ENCODE data around the gene MAGEA4.

Gene MAGEA4

DNA sequence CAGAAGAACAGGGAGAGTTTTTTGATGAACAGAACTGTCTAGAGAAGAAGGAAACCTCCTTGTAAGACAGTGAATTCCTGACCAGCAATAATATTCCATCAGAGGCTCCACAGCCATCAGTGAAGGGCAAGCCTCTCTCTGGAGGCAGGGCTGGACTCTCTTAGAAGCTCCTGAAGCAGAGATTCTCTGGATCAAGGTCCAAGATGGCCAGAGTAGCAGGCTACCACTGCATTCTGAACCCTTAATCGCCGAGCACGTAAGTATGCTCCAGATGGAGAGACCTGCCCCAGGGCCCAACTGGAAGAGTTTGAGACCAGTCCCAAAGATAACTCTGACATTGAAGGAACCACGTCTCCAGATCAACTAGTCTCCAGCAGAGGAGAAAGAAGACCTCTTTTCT, 45.4 kb downstream of the MAGEA4 start:
- H3K9ac ChIP-seq, result no peak overlapping the region
- H3K9me3 ChIP-seq (replicated peaks in 1 of 11), result peaks cover 0 to 3% (median 0%) of the 10 kb centered on the region in 11 experiments; a peak in 3 of 22 replicates
- no peaks in the 10 kb centered on the region for H3K36me3 ChIP-seq
- TF ChIP-seq Cebpa-rat (IDR thresholded peaks at IDR 0.05), result no peak
- no peaks in the 10 kb centered on the region; a peak in 2 of 22 replicates for H4K20me1 ChIP-seq
- no peak overlapping the region for H3K4me3 ChIP-seq
- peaks cover 97 to 100% (median 100%) of the 10 kb centered on the region in 11 experiments for H3K27me3 ChIP-seq
- H3K27ac ChIP-seq, result no peak overlapping the region
- peaks cover 0 to 7% (median 0%) of the 10 kb centered on the region in 10 experiments; a peak in 1 of 20 replicates for H3K4me1 ChIP-seq
- no peak overlapping the region for H3K4me2 ChIP-seq

DNA sequence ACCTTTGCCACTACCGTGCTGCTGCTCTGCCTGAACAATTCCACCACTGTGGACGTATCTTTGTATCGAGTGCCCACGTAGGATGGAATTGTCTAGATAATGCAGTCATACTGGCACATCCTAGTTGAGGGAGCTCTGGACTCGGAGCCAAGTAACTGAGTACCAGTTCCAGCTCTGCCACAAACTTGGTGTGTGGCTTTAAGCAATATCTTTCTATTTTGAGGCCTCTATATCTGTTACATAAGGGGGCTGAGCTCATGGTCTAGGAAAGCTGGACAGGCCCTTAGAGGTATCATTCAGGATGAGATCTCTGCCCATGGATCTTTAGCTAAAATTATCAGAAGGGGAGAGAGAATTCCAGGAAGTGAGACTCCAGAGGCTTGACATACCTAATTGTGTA, 49.3 kb downstream of the MAGEA4 start:
- Histone ChIP-seq H3K27me3 (peaks cover 97 to 100% (median 100%) of the 10 kb centered on the region in 11 experiments), H4K20me1 (no peaks in the 10 kb centered on the region; a peak in 3 of 22 replicates), H3K27ac (no peak overlapping the region), H3K4me1 (peaks cover 0 to 7% (median 0%) of the 10 kb centered on the region in 10 experiments; a peak in 1 of 20 replicates), H3K9ac (no peak overlapping the region), H3K9me3 (replicated peaks in 1 of 11) (peaks cover 0 to 3% (median 0%) of the 10 kb centered on the region in 11 experiments; a peak in 1 of 22 replicates), H3K4me2 (no peak overlapping the region), H3K36me3 (no peaks in the 10 kb centered on the region), H3K4me3 (no peak overlapping the region)
- no peak for TF ChIP-seq Cebpa-rat (IDR thresholded peaks at IDR 0.05)

DNA sequence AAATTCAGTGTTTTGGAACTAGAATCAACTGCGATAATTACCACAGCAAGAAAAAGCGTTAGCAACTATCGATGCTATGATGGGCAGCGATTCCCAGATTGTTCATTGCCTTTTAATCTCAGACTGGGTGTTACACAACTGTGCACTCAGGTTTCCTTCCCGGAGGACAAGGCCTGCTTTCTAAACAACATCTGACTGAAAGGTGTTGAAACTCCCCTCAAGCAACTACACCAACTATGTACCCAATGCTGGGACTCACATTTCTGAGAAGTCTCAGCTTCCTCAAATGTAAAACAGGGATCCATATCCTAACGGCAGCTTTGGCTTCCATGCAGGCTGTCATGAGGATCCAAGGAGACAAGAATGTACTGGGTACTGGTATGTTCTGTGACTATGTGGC, 53.5 kb downstream of the MAGEA4 start:
- Histone ChIP-seq H3K27ac (no peak overlapping the region), H3K4me3 (no peak overlapping the region), H3K4me1 (peaks cover 0 to 25% (median 4%) of the 10 kb centered on the region in 10 experiments; a peak in 9 of 20 replicates), H3K9ac (no peak overlapping the region), H3K4me2 (no peak overlapping the region), H3K9me3 (replicated peaks in 1 of 11) (peaks cover 0 to 10% (median 7%) of the 10 kb centered on the region in 11 experiments; a peak in 5 of 22 replicates), H3K27me3 (peaks cover 95 to 100% (median 100%) of the 10 kb centered on the region in 11 experiments), H4K20me1 (no peaks in the 10 kb centered on the region; a peak in 3 of 22 replicates), H3K36me3 (no peaks in the 10 kb centered on the region)
- TF ChIP-seq Cebpa-rat (IDR thresholded peaks at IDR 0.05), result no peak

DNA sequence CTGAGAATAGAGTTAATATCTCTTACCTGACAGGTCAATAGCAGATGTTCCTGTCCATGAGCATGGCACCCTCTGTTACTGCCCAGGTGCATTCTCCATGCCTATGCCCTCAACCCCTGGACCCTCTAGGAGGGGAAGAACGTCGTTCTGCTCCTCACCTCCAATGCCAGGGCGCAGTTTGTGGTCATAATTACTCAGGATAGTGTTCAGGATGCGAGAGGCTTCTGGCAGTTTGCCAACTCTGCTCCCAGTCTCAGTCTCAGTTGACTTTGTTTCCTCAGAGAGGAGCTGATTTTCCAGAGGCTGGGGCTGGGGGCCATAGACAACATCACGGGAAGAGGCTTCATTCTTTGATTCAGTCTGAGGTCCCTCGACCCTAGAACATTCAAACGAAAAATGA, 57.3 kb downstream of the MAGEA4 start:
- peaks cover 0 to 21% (median 10%) of the 10 kb centered on the region in 11 experiments; a peak in 11 of 22 replicates for H3K9me3 ChIP-seq (replicated peaks in 1 of 11)
- H3K4me1 ChIP-seq, result peaks cover 0 to 50% (median 4%) of the 10 kb centered on the region in 10 experiments; a peak in 9 of 20 replicates
- no peaks in the 10 kb centered on the region for H3K36me3 ChIP-seq
- H3K4me3 ChIP-seq, result no peak overlapping the region
- no peak overlapping the region for H3K9ac ChIP-seq
- H3K27me3 ChIP-seq, result peaks cover 88 to 98% (median 96%) of the 10 kb centered on the region in 11 experiments
- H3K4me2 ChIP-seq, result peak overlapping the region in 4 of 11 experiments; percentile 31 to 63 (median 53); a peak in 7 of 22 replicates
- peak overlapping the region in 2 of 11 experiments; percentile 14 to 33; a peak in 1 of 22 replicates for H3K27ac ChIP-seq
- no peak for TF ChIP-seq Cebpa-rat (IDR thresholded peaks at IDR 0.05)
- no peaks in the 10 kb centered on the region; a peak in 3 of 22 replicates for H4K20me1 ChIP-seq

DNA sequence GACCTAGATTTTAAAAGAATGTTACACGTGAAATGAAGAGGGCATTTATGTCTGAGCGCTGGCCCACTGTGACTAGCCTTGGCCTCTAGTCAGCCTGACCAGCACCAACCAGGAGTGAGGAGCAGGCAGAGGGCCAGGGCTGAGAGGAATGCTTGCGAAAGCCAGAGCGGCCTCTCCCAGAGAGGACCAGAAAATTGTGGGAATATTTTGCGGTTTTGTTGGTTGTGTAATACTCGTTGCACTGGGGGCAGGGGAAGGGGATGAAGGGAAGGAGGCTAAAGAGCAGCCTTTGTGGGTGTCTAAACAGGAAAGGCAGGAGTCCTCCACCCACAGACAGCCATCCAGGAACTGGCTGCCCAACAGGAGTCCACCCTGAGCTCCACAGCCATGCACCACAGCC, 58.0 kb downstream of the MAGEA4 start:
- no peak for TF ChIP-seq Cebpa-rat (IDR thresholded peaks at IDR 0.05)
- H4K20me1 ChIP-seq, result no peaks in the 10 kb centered on the region; a peak in 4 of 22 replicates
- peaks cover 0 to 50% (median 4%) of the 10 kb centered on the region in 10 experiments; a peak in 9 of 20 replicates for H3K4me1 ChIP-seq
- H3K9me3 ChIP-seq (replicated peaks in 1 of 11), result peaks cover 0 to 22% (median 10%) of the 10 kb centered on the region in 11 experiments; a peak in 11 of 22 replicates
- H3K4me2 ChIP-seq, result peak overlapping the region in 5 of 11 experiments; percentile 31 to 63 (median 46); a peak in 8 of 22 replicates
- no peaks in the 10 kb centered on the region for H3K36me3 ChIP-seq
- no peak overlapping the region for H3K4me3 ChIP-seq
- H3K27me3 ChIP-seq, result peaks cover 88 to 98% (median 96%) of the 10 kb centered on the region in 11 experiments
- H3K27ac ChIP-seq, result peak overlapping the region in 2 of 11 experiments; percentile 14 to 33; a peak in 2 of 22 replicates
- H3K9ac ChIP-seq, result no peak overlapping the region

DNA sequence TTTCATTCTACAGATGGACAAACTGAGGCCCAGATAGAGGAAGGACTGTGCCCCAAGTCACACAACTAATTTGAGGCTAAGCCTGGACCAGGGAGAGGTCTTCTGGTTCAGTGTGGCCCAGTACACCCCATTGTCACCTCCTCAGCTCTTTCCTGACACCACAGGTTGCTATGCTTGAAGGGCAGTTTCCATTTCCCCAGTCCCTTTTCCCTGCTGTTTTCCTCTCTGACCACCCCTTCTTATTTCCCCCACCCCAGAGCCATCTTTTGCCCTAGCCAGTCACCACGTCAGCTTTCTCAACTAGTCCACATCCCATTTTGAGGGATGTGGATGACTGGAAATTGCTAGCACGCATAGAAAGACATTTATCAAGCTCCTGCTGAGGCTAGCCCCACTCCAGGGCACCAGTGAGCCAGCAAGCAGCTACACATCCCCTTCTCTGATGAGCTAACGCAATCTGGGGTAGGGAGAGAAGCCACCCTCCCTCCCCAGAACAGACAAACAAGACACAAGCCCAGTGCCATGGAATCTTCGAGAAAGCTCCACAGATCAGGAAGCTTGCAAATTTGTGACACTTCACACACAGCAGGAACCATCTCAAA, 60.5 kb downstream of the MAGEA4 start:
- H3K4me3 ChIP-seq, result no peak overlapping the region
- TF ChIP-seq Cebpa-rat (IDR thresholded peaks at IDR 0.05), result no peak
- H4K20me1 ChIP-seq, result no peaks in the 10 kb centered on the region; a peak in 3 of 22 replicates
- peaks cover 0 to 17% (median 4%) of the 10 kb centered on the region in 11 experiments; a peak in 11 of 22 replicates for H3K9me3 ChIP-seq (replicated peaks in 1 of 11)
- H3K4me1 ChIP-seq, result peaks cover 0 to 50% (median 4%) of the 10 kb centered on the region in 10 experiments; a peak in 9 of 20 replicates
- no peak overlapping the region for H3K9ac ChIP-seq
- peak overlapping the region in 2 of 11 experiments; percentile 46; a peak in 4 of 22 replicates for H3K4me2 ChIP-seq
- H3K27me3 ChIP-seq, result peaks cover 88 to 98% (median 96%) of the 10 kb centered on the region in 11 experiments
- H3K27ac ChIP-seq, result peak overlapping the region in 1 of 11 experiments; percentile 20; a peak in 1 of 22 replicates
- no peaks in the 10 kb centered on the region for H3K36me3 ChIP-seq

DNA sequence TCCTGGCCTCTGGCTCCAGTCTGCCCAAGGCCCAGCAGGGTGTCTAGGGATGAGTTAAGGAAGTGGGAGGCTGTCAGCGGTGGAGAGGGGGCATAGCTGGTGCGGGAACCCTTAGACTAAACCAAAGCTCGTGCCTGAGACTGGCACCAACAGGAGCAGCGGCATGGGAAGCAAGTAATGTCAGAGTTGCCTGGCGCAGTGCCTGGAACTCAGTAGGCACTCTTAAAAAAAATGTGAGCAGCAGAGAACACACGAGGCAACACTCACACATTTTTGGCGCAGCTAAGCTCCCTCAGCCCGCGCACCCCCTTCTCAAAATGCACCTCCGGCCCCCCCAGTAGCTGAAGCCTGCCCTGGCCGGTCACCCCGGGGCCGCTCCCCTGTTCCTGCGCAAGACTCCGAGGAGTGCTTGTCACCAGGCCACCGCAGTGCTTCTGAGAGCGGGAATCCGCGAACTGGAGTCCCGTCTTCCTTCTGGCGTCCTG, 61.2 kb downstream of the MAGEA4 start:
- Histone ChIP-seq H3K4me3 (no peak overlapping the region), H3K27me3 (peaks cover 88 to 98% (median 96%) of the 10 kb centered on the region in 11 experiments), H3K4me2 (no peak overlapping the region), H4K20me1 (no peaks in the 10 kb centered on the region; a peak in 3 of 22 replicates), H3K4me1 (peaks cover 0 to 52% (median 4%) of the 10 kb centered on the region in 10 experiments; a peak in 9 of 20 replicates), H3K36me3 (no peaks in the 10 kb centered on the region), H3K27ac (peak overlapping the region in 1 of 11 experiments; percentile 20; a peak in 2 of 22 replicates), H3K9ac (no peak overlapping the region), H3K9me3 (replicated peaks in 1 of 11) (peaks cover 0 to 15% (median 4%) of the 10 kb centered on the region in 11 experiments; a peak in 9 of 22 replicates)
- no peak for TF ChIP-seq Cebpa-rat (IDR thresholded peaks at IDR 0.05)

Measured in BLaER1 treated with 17β-estradiol and CSF1 and Interleukin-3, amounts not matched to agents 10 nM and 100 nM (cell line).